Loucy (cell line): Measurements from ENCODE around the gene STAB2.

Experiments
- EZH2phosphoT487 ChIP-seq: fragments of 200-600 bp; IDR thresholded peaks from 2 replicates; pipeline ENCODE4 v1.6.1; 2018; ENCODE audit warnings: antibody characterized with exemption, mild to moderate bottlenecking, moderate library complexity, borderline replicate concordance
- TF ChIP-seq, protein P1 (sequence below): fragments of 200-600 bp; sonication (generic); conservative IDR thresholded peaks from 2 replicates; pipeline ENCODE4 v1.5.1; 2014; ENCODE audit warnings: mild to moderate bottlenecking, antibody characterized with exemption, low read length

DNA sequence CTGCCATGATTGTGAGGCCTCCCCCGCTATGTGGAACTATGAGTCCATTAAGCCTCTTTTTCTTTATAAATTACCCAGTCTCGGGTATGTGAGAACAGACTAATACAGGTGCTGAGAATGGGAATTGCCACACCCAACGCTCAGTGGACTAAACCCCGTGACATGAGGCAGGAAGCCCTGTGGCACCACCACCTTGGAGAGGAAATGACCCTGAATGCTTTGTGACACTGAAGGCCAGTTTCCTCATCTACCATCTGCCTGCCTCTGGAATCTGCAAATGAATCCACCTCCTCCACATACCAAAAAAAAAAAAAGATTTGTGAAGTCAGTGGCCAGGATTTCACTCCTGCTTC, 212.4 kb downstream of the STAB2 start:
- TF ChIP-seq, protein P1, sequence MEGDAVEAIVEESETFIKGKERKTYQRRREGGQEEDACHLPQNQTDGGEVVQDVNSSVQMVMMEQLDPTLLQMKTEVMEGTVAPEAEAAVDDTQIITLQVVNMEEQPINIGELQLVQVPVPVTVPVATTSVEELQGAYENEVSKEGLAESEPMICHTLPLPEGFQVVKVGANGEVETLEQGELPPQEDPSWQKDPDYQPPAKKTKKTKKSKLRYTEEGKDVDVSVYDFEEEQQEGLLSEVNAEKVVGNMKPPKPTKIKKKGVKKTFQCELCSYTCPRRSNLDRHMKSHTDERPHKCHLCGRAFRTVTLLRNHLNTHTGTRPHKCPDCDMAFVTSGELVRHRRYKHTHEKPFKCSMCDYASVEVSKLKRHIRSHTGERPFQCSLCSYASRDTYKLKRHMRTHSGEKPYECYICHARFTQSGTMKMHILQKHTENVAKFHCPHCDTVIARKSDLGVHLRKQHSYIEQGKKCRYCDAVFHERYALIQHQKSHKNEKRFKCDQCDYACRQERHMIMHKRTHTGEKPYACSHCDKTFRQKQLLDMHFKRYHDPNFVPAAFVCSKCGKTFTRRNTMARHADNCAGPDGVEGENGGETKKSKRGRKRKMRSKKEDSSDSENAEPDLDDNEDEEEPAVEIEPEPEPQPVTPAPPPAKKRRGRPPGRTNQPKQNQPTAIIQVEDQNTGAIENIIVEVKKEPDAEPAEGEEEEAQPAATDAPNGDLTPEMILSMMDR, result no peak
- no peak for TF ChIP-seq EZH2phosphoT487
